Measurements from ENCODE around the gene MYO1F. TPM values are rescaled to one million over a fixed set of nuclear protein-coding genes. Genes with fewer than 3 reads are reported as not detected.

The MYO1F gene
- total and polyA plus RNA-seq, 2 donors, result 9.9 to 20.8 TPM

- Histone ChIP-seq H3K4me3 (ENCODE audit: low read length in 2 of 2) (peak overlapping the region; percentile 66 to 79), H3K9me3 (ENCODE audit: control insufficient read depth in 2 of 2, insufficient read depth in 1 of 2, low read length in 1 of 2) (peaks cover 2 to 17% of the 10 kb centered on the region in 2 donors), H3K36me3 (ENCODE audit: control insufficient read depth in 2 of 2, insufficient read depth in 2 of 2, low read length in 1 of 2) (peaks cover 3 to 8% of the 10 kb centered on the region in 2 donors), H3K27ac (ENCODE audit: low read depth in 1 of 2, low read length in 1 of 2) (peak overlapping the region in 1 of 2 donors; percentile 20), H3K4me1 (ENCODE audit: control insufficient read depth in 2 of 2, insufficient read depth in 2 of 2, low read length in 2 of 2) (peaks cover 6 to 42% of the 10 kb centered on the region in 2 donors), H3K27me3 (ENCODE audit: control insufficient read depth in 2 of 2, insufficient read depth in 1 of 2, low read length in 1 of 2) (peaks cover 0 to 11% of the 10 kb centered on the region in 2 donors)
- DNase-seq (ENCODE audit: low read depth in 6 of 9, low spot score in 9 of 9), result no peak
- WGBS, result 76% methylated on average over 5 of the region's 5 CpGs
Measured at GRCh38 chr19:8608941-8609278, 31.7 kb upstream of the MYO1F start.

GRCh38 chr19:8607386-8607785 lies 30.1 kb upstream of the MYO1F start:
- Histone ChIP-seq H3K36me3 (ENCODE audit: control insufficient read depth in 2 of 2, insufficient read depth in 2 of 2, low read length in 1 of 2) (peaks cover 8% of the 10 kb centered on the region in 2 donors), H3K9me3 (ENCODE audit: control insufficient read depth in 2 of 2, insufficient read depth in 1 of 2, low read length in 1 of 2) (peaks cover 2 to 17% of the 10 kb centered on the region in 2 donors), H3K4me3 (ENCODE audit: low read length in 2 of 2) (no peak overlapping the region), H3K4me1 (ENCODE audit: control insufficient read depth in 2 of 2, insufficient read depth in 2 of 2, low read length in 2 of 2) (peaks cover 6 to 36% of the 10 kb centered on the region in 2 donors), H3K27ac (ENCODE audit: low read depth in 1 of 2, low read length in 1 of 2) (no peak overlapping the region), H3K27me3 (ENCODE audit: control insufficient read depth in 2 of 2, insufficient read depth in 1 of 2, low read length in 1 of 2) (peaks cover 0 to 11% of the 10 kb centered on the region in 2 donors)
- no peak for DNase-seq (ENCODE audit: low read depth in 6 of 9, low spot score in 9 of 9)
- WGBS, result 97% methylated on average over 4 of the region's 4 CpGs

- Histone ChIP-seq H3K9me3 (ENCODE audit: control insufficient read depth in 2 of 2, insufficient read depth in 1 of 2, low read length in 1 of 2) (peaks cover 2 to 17% of the 10 kb centered on the region in 2 donors), H3K4me1 (ENCODE audit: control insufficient read depth in 2 of 2, insufficient read depth in 2 of 2, low read length in 2 of 2) (peaks cover 0 to 24% of the 10 kb centered on the region in 2 donors), H3K27ac (ENCODE audit: low read depth in 1 of 2, low read length in 1 of 2) (no peak overlapping the region), H3K36me3 (ENCODE audit: control insufficient read depth in 2 of 2, insufficient read depth in 2 of 2, low read length in 1 of 2) (peaks cover 15 to 19% of the 10 kb centered on the region in 2 donors), H3K27me3 (ENCODE audit: control insufficient read depth in 2 of 2, insufficient read depth in 1 of 2, low read length in 1 of 2) (peaks cover 0 to 11% of the 10 kb centered on the region in 2 donors), H3K4me3 (ENCODE audit: low read length in 2 of 2) (no peak overlapping the region)
- WGBS, result 97% methylated on average over 17 of the region's 17 CpGs
- no peak for DNase-seq (ENCODE audit: low read depth in 6 of 9, low spot score in 9 of 9)
Measured at GRCh38 chr19:8605514-8605913, 28.3 kb upstream of the MYO1F start.

- no peak overlapping the region for H3K27ac ChIP-seq (ENCODE audit: low read depth in 1 of 2, low read length in 1 of 2)
- no peaks in the 10 kb centered on the region for H3K4me1 ChIP-seq (ENCODE audit: control insufficient read depth in 2 of 2, insufficient read depth in 2 of 2, low read length in 2 of 2)
- no peaks in the 10 kb centered on the region for H3K27me3 ChIP-seq (ENCODE audit: control insufficient read depth in 2 of 2, insufficient read depth in 1 of 2, low read length in 1 of 2)
- WGBS, result 96% methylated on average over 5 of the region's 5 CpGs
- peaks cover 2 to 19% of the 10 kb centered on the region in 2 donors for H3K9me3 ChIP-seq (ENCODE audit: control insufficient read depth in 2 of 2, insufficient read depth in 1 of 2, low read length in 1 of 2)
- peaks cover 20 to 31% of the 10 kb centered on the region in 2 donors for H3K36me3 ChIP-seq (ENCODE audit: control insufficient read depth in 2 of 2, insufficient read depth in 2 of 2, low read length in 1 of 2)
- no peak overlapping the region for H3K4me3 ChIP-seq (ENCODE audit: low read length in 2 of 2)
- DNase-seq (ENCODE audit: low read depth in 6 of 9, low spot score in 9 of 9), result no peak
Measured at GRCh38 chr19:8601796-8602195, 24.6 kb upstream of the MYO1F start.

GRCh38 chr19:8600816-8601215 lies 23.6 kb upstream of the MYO1F start:
- 97% methylated on average over 16 of the region's 16 CpGs for WGBS
- no peak overlapping the region for H3K4me3 ChIP-seq (ENCODE audit: low read length in 2 of 2)
- peaks cover 24 to 35% of the 10 kb centered on the region in 2 donors for H3K36me3 ChIP-seq (ENCODE audit: control insufficient read depth in 2 of 2, insufficient read depth in 2 of 2, low read length in 1 of 2)
- peaks cover 2 to 20% of the 10 kb centered on the region in 2 donors for H3K9me3 ChIP-seq (ENCODE audit: control insufficient read depth in 2 of 2, insufficient read depth in 1 of 2, low read length in 1 of 2)
- H3K27me3 ChIP-seq (ENCODE audit: control insufficient read depth in 2 of 2, insufficient read depth in 1 of 2, low read length in 1 of 2), result no peaks in the 10 kb centered on the region
- no peaks in the 10 kb centered on the region for H3K4me1 ChIP-seq (ENCODE audit: control insufficient read depth in 2 of 2, insufficient read depth in 2 of 2, low read length in 2 of 2)
- DNase-seq (ENCODE audit: low read depth in 6 of 9, low spot score in 9 of 9), result no peak
- no peak overlapping the region for H3K27ac ChIP-seq (ENCODE audit: low read depth in 1 of 2, low read length in 1 of 2)

- 94% methylated on average over 2 of the region's 2 CpGs for whole genome bisulfite sequencing
- H3K27ac ChIP-seq (ENCODE audit: low read depth in 1 of 2, low read length in 1 of 2), result no peak overlapping the region
- no peaks in the 10 kb centered on the region for H3K27me3 ChIP-seq (ENCODE audit: control insufficient read depth in 2 of 2, insufficient read depth in 1 of 2, low read length in 1 of 2)
- no peaks in the 10 kb centered on the region for H3K4me1 ChIP-seq (ENCODE audit: control insufficient read depth in 2 of 2, insufficient read depth in 2 of 2, low read length in 2 of 2)
- H3K36me3 ChIP-seq (ENCODE audit: control insufficient read depth in 2 of 2, insufficient read depth in 2 of 2, low read length in 1 of 2), result peaks cover 23 to 33% of the 10 kb centered on the region in 2 donors
- no peak overlapping the region for H3K4me3 ChIP-seq (ENCODE audit: low read length in 2 of 2)
- no peak for DNase-seq (ENCODE audit: low read depth in 6 of 9, low spot score in 9 of 9)
- peaks cover under 1 to 13% of the 10 kb centered on the region in 2 donors for H3K9me3 ChIP-seq (ENCODE audit: control insufficient read depth in 2 of 2, insufficient read depth in 1 of 2, low read length in 1 of 2)
Measured at GRCh38 chr19:8600064-8600463, 22.8 kb upstream of the MYO1F start.

GRCh38 chr19:8596168-8596567 lies 18.9 kb upstream of the MYO1F start:
- H3K4me1 ChIP-seq (ENCODE audit: control insufficient read depth in 2 of 2, insufficient read depth in 2 of 2, low read length in 2 of 2), result peaks cover 0 to 15% of the 10 kb centered on the region in 2 donors
- no peak overlapping the region for H3K4me3 ChIP-seq (ENCODE audit: low read length in 2 of 2)
- H3K9me3 ChIP-seq (ENCODE audit: control insufficient read depth in 2 of 2, insufficient read depth in 1 of 2, low read length in 1 of 2), result peaks cover 6 to 28% of the 10 kb centered on the region in 2 donors
- H3K27me3 ChIP-seq (ENCODE audit: control insufficient read depth in 2 of 2, insufficient read depth in 1 of 2, low read length in 1 of 2), result peaks cover 0 to 17% of the 10 kb centered on the region in 2 donors
- no peak overlapping the region for H3K27ac ChIP-seq (ENCODE audit: low read depth in 1 of 2, low read length in 1 of 2)
- H3K36me3 ChIP-seq (ENCODE audit: control insufficient read depth in 2 of 2, insufficient read depth in 2 of 2, low read length in 1 of 2), result peaks cover 13 to 29% of the 10 kb centered on the region in 2 donors
- no peak for DNase-seq (ENCODE audit: low read depth in 6 of 9, low spot score in 9 of 9)
- WGBS, result 94% methylated on average over 23 of the region's 23 CpGs

GRCh38 chr19:8595651-8596050 lies 18.4 kb upstream of the MYO1F start:
- Histone ChIP-seq H3K27ac (ENCODE audit: low read depth in 1 of 2, low read length in 1 of 2) (no peak overlapping the region), H3K36me3 (ENCODE audit: control insufficient read depth in 2 of 2, insufficient read depth in 2 of 2, low read length in 1 of 2) (peaks cover 10 to 24% of the 10 kb centered on the region in 2 donors), H3K4me3 (ENCODE audit: low read length in 2 of 2) (no peak overlapping the region), H3K27me3 (ENCODE audit: control insufficient read depth in 2 of 2, insufficient read depth in 1 of 2, low read length in 1 of 2) (peaks cover 0 to 20% of the 10 kb centered on the region in 2 donors), H3K9me3 (ENCODE audit: control insufficient read depth in 2 of 2, insufficient read depth in 1 of 2, low read length in 1 of 2) (peaks cover 6 to 25% of the 10 kb centered on the region in 2 donors), H3K4me1 (ENCODE audit: control insufficient read depth in 2 of 2, insufficient read depth in 2 of 2, low read length in 2 of 2) (peaks cover 0 to 15% of the 10 kb centered on the region in 2 donors)
- WGBS, result 95% methylated on average over 15 of the region's 15 CpGs
- DNase-seq (ENCODE audit: low read depth in 6 of 9, low spot score in 9 of 9), result no peak

- H3K4me3 ChIP-seq (ENCODE audit: low read length in 2 of 2), result no peak overlapping the region
- no peak overlapping the region for H3K27ac ChIP-seq (ENCODE audit: low read depth in 1 of 2, low read length in 1 of 2)
- peaks cover 6 to 25% of the 10 kb centered on the region in 2 donors for H3K9me3 ChIP-seq (ENCODE audit: control insufficient read depth in 2 of 2, insufficient read depth in 1 of 2, low read length in 1 of 2)
- peaks cover 10 to 18% of the 10 kb centered on the region in 2 donors for H3K36me3 ChIP-seq (ENCODE audit: control insufficient read depth in 2 of 2, insufficient read depth in 2 of 2, low read length in 1 of 2)
- no peak for DNase-seq (ENCODE audit: low read depth in 6 of 9, low spot score in 9 of 9)
- peaks cover 0 to 15% of the 10 kb centered on the region in 2 donors for H3K4me1 ChIP-seq (ENCODE audit: control insufficient read depth in 2 of 2, insufficient read depth in 2 of 2, low read length in 2 of 2)
- WGBS, result 97% methylated on average over 2 of the region's 2 CpGs
- peaks cover 0 to 20% of the 10 kb centered on the region in 2 donors for H3K27me3 ChIP-seq (ENCODE audit: control insufficient read depth in 2 of 2, insufficient read depth in 1 of 2, low read length in 1 of 2)
Measured at GRCh38 chr19:8593931-8594330, 16.7 kb upstream of the MYO1F start.
